Smooth muscle cell (in vitro differentiated cells): ENCODE data around the gene RIC8A. TPM values are rescaled to one million over a fixed set of nuclear protein-coding genes. Genes with fewer than 3 reads are reported as not detected.

ENCODE experiments used
- DNase-seq: peaks from one replicate; lab custom pipeline; 2025; ENCODE audit not compliant: unreplicated experiment; lab: John Stamatoyannopoulos, UW
- H2AFZ ChIP-seq: fragments of 200-600 bp; sonication (generic); 2 replicates; pipeline ENCODE4 v1.6.0; 2016; ENCODE audit warnings: antibody characterized with exemption, low read depth, mild to moderate bottlenecking
- H3F3A ChIP-seq: fragments of 200-600 bp; sonication (generic); 2 replicates; pipeline ENCODE4 v1.6.0; 2017; ENCODE audit warnings: antibody characterized with exemption, low read depth
- H3K27ac ChIP-seq: fragments of 200-600 bp; sonication (generic); 2 replicates; pipeline ENCODE4 v1.5.1; 2016; ENCODE audit warnings: low read depth, mild to moderate bottlenecking
- H3K27me3 ChIP-seq: fragments of 200-600 bp; sonication (generic); 2 replicates; pipeline ENCODE4 v1.6.1; 2016; ENCODE audit warnings: low read depth, mild to moderate bottlenecking
- H3K36me3 ChIP-seq: fragments of 200-600 bp; sonication (generic); 2 replicates; pipeline ENCODE4 v1.5.1; 2016; ENCODE audit warnings: low read depth
- H3K4me1 ChIP-seq: fragments of 200-600 bp; sonication (generic); 2 replicates; pipeline ENCODE4 v1.5.1; 2016; ENCODE audit warnings: low read depth
- H3K4me2 ChIP-seq: fragments of 200-600 bp; sonication (generic); 2 replicates; pipeline ENCODE4 v1.6.0; 2016; ENCODE audit warnings: mild to moderate bottlenecking
- H3K4me3 ChIP-seq: fragments of 200-600 bp; sonication (generic); 2 replicates; pipeline ENCODE4 v1.5.1; 2016; ENCODE audit warnings: mild to moderate bottlenecking
- H3K79me2 ChIP-seq: fragments of 200-600 bp; sonication (generic); 2 replicates; pipeline ENCODE4 v1.6.0; 2016; ENCODE audit warnings: low read depth, mild to moderate bottlenecking
- H3K9ac ChIP-seq: fragments of 200-600 bp; sonication (generic); 2 replicates; pipeline ENCODE4 v1.6.0; 2016; ENCODE audit warnings: low read depth
- H3K9me3 ChIP-seq: fragments of 200-600 bp; sonication (generic); replicated peaks from 2 replicates; pipeline ENCODE4 v1.5.1; 2016; ENCODE audit warnings: low read depth
- H4K20me1 ChIP-seq: fragments of 200-600 bp; sonication (generic); 2 replicates; pipeline ENCODE4 v1.6.0; 2016; ENCODE audit warnings: low read depth
- CTCF ChIP-seq: fragments of 200-600 bp; sonication (generic); IDR thresholded peaks from 2 replicates; pipeline ENCODE4 v1.5.1; 2017; ENCODE audit warnings: borderline replicate concordance, mild to moderate bottlenecking, antibody characterized with exemption; ENCODE audit not compliant: insufficient read depth, poor library complexity, severe bottlenecking
- WGBS: methylation state at CpG from one replicate; pipeline ENCODE4 v1.1.7; 2016; ENCODE audit warnings: low lambda C conversion rate; 5-methylcytosine and 5-hydroxymethylcytosine counted together
- polyA plus RNA-seq: library from polyadenylated mRNA; unstranded; fragments of >200 nt; fragmentation: Nextera tagmentation; extraction: Ambion mirVana; gene quantifications from 2 replicates; pipeline ENCODE4 v1.2.1, GENCODE V29; 2016
- total RNA-seq: library from RNA; depleted of rRNA; stranded (reverse); fragments of >200 nt; gene quantifications from 2 replicates; pipeline ENCODE4 v1.2.3, GENCODE V29; 2014

RIC8A gene
- total and polyA plus RNA-seq, 2 experiments from 2014 or later = 71.2 to 120 TPM

DNA sequence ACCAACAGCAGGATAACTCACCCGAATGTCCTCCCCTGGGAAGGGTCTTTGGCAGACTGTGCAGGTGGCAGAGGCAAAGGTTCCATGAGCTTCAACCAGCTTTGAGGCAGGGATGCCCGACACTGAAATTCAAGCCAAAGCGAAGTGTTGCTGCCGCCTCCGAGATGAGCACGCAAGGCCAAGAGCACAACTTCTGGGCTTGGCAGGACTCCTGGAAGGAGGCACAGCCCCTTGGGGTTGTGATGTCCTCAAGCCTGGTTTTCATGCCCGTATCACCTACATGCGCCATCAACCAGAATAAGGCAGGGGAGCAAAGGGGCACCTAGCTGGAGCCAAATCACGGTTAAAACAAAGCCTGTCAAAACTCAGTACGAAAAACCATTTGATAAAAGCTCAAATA lies 22.9 kb downstream of the RIC8A start:
- Histone ChIP-seq H3K79me2 (peaks cover 20% of the 10 kb centered on the region), H3K4me3 (no peak overlapping the region), H3K4me1 (peaks cover 6% of the 10 kb centered on the region), H2AFZ (no peak overlapping the region), H3K9ac (no peak overlapping the region), H3K27me3 (no peaks in the 10 kb centered on the region), H3K4me2 (no peak overlapping the region), H4K20me1 (no peaks in the 10 kb centered on the region), H3K27ac (no peak overlapping the region), H3K9me3 (no peaks in the 10 kb centered on the region), H3K36me3 (no peaks in the 10 kb centered on the region), H3F3A (no peaks in the 10 kb centered on the region)
- 92% methylated on average over 10 of the region's 10 CpGs for WGBS
- DNase-seq = no peak
- TF ChIP-seq CTCF = no peak

- no peak overlapping the region for H3K9ac ChIP-seq
- no peak overlapping the region for H3K4me3 ChIP-seq
- H3K27me3 ChIP-seq = no peaks in the 10 kb centered on the region
- peaks cover 5% of the 10 kb centered on the region for H4K20me1 ChIP-seq
- DNase-seq = no peak
- peaks cover 13% of the 10 kb centered on the region for H3K4me1 ChIP-seq
- H3K79me2 ChIP-seq = peaks cover 29% of the 10 kb centered on the region
- WGBS = 88% methylated on average over 20 of the region's 20 CpGs
- no peak for TF ChIP-seq CTCF
- H3K4me2 ChIP-seq = no peak overlapping the region
- H3K27ac ChIP-seq = no peak overlapping the region
- no peaks in the 10 kb centered on the region for H3F3A ChIP-seq
- no peak overlapping the region for H2AFZ ChIP-seq
- no peaks in the 10 kb centered on the region for H3K36me3 ChIP-seq
- no peaks in the 10 kb centered on the region for H3K9me3 ChIP-seq
Observed at GRCh38 chr11:232783-233565, 25.5 kb downstream of the RIC8A start.

- WGBS = 92% methylated on average over 8 of the region's 8 CpGs
- peak overlapping the region; percentile 57 for H3K27ac ChIP-seq
- no peaks in the 10 kb centered on the region for H3K36me3 ChIP-seq
- peak overlapping the region; percentile 44 for H3K9ac ChIP-seq
- peaks cover 42% of the 10 kb centered on the region for H3K79me2 ChIP-seq
- no peak for TF ChIP-seq CTCF
- peak overlapping the region; percentile 98 for H3K4me2 ChIP-seq
- H4K20me1 ChIP-seq = peaks cover 18% of the 10 kb centered on the region
- no peaks in the 10 kb centered on the region for H3F3A ChIP-seq
- no peaks in the 10 kb centered on the region for H3K9me3 ChIP-seq
- H3K27me3 ChIP-seq = no peaks in the 10 kb centered on the region
- peak overlapping the region; percentile 94 for H3K4me3 ChIP-seq
- DNase-seq = no peak
- H2AFZ ChIP-seq = no peak overlapping the region
- peaks cover 15% of the 10 kb centered on the region for H3K4me1 ChIP-seq
Observed at GRCh38 chr11:235180-235579, 27.7 kb downstream of the RIC8A start.

DNA sequence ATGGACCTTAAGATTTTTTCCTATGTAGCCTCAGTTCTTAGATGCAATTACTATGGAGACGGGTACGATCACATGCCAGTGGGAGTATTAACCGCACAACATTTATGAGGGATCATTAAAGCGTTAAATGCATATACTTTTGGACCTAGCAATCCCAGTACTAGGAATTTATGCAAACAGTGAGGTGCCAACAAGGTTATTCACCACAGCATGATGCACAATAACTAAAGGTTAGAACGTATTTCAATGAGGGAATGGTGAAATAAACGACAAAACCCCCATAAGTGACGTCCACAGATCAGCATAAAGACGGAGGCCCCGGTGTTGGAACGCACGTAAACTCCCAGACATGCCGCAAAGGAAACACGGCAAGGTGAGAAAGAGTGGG lies 28.1 kb downstream of the RIC8A start:
- Histone ChIP-seq H3F3A (no peaks in the 10 kb centered on the region), H3K79me2 (peaks cover 46% of the 10 kb centered on the region), H4K20me1 (peaks cover 18% of the 10 kb centered on the region), H3K27ac (peak overlapping the region; percentile 57), H3K9ac (peak overlapping the region; percentile 44), H3K27me3 (no peaks in the 10 kb centered on the region), H3K4me3 (peak overlapping the region; percentile 94), H3K36me3 (no peaks in the 10 kb centered on the region), H3K4me2 (peak overlapping the region; percentile 98), H2AFZ (peak overlapping the region; percentile 25), H3K4me1 (peaks cover 15% of the 10 kb centered on the region), H3K9me3 (no peaks in the 10 kb centered on the region)
- WGBS = 8% methylated on average over 13 of the region's 13 CpGs
- DNase-seq = no peak
- no peak for TF ChIP-seq CTCF
